T-helper 1 cell treated with Interleukin-12 subunit alpha and Interleukin-12 subunit beta and Interleukin-4 antibody, amounts not matched to agents 30 ng/mL and 1 ng/mL, for 36 hours (primary cell): Measurements from ENCODE around the gene CCL19. TPM values are rescaled to one million over a fixed set of nuclear protein-coding genes. Genes with fewer than 3 reads are reported as not detected.
"Not testable (repeated sequence)": the region's sequence is repeated elsewhere in the genome, so short reads cannot be mapped to it uniquely, and the experiment has no call there.

ENCODE experiments used
- intact Hi-C: fragments of 100-400 bp; cut with micrococcal nuclease; formaldehyde crosslinking; loops from one replicate; pipeline ENCODE4 v1.15.1; 2024
- total RNA-seq: library from RNA; stranded (reverse); gene quantifications from 2 replicates; pipeline ENCODE4 v1.2.3, GENCODE V29; 2022

CCL19 gene
- not detected in 2 replicates for total RNA-seq

GRCh38 chr9:34690983-34691935 lies at the start of gene CCL19:
Gene CCL19 (minus strand): TSS chr9:34691276. CDS start chr9:34691139, 137 bp downstream.
- intact Hi-C loops = no loop called here

GRCh38 chr9:34740176-34740575 lies 49.1 kb upstream of the CCL19 start:
- intact Hi-C loops = not testable (repeated sequence)

GRCh38 chr9:34737677-34738260 lies 46.7 kb upstream of the CCL19 start:
- intact Hi-C loops = no loop called here

GRCh38 chr9:34734720-34735119 lies 43.6 kb upstream of the CCL19 start:
- intact Hi-C loops = no loop called here

GRCh38 chr9:34732886-34733285 lies 41.8 kb upstream of the CCL19 start:
- intact Hi-C loops = no loop called here

GRCh38 chr9:34732478-34732877 lies 41.4 kb upstream of the CCL19 start:
- intact Hi-C loops = no loop called here

- intact Hi-C loops = no loop called here
Observed at GRCh38 chr9:34723141-34723540, 32.1 kb upstream of the CCL19 start.

- intact Hi-C loops = not testable (repeated sequence)
Observed at GRCh38 chr9:34719769-34720025, 28.6 kb upstream of the CCL19 start.

GRCh38 chr9:34719021-34719768 lies 28.1 kb upstream of the CCL19 start:
- intact Hi-C loops = no loop called here

- intact Hi-C loops = no loop called here
Observed at GRCh38 chr9:34717996-34718614, 27.0 kb upstream of the CCL19 start.

GRCh38 chr9:34716711-34717110 lies 25.6 kb upstream of the CCL19 start:
- intact Hi-C loops = no loop called here

- intact Hi-C loops = no loop called here
Observed at GRCh38 chr9:34715639-34716215, 24.7 kb upstream of the CCL19 start.

- intact Hi-C loops = no loop called here
Observed at GRCh38 chr9:34714007-34714406, 22.9 kb upstream of the CCL19 start.

GRCh38 chr9:34712140-34712539 lies 21.1 kb upstream of the CCL19 start:
- intact Hi-C loops = no loop called here

- intact Hi-C loops = no loop called here
Observed at GRCh38 chr9:34710023-34710422, 18.9 kb upstream of the CCL19 start, which contains the start of gene CCL21. Gene CCL21 (minus strand): TSS chr9:34710136. CDS start chr9:34710066, 70 bp downstream.

GRCh38 chr9:34709196-34709978 lies 18.3 kb upstream of the CCL19 start:
- intact Hi-C loops = loop anchor here (10.0 kb wide), 1 partner anchor 945 kb away; the partner anchor contains the start of genes CCDC107, RMRP and SIT1

GRCh38 chr9:34707130-34707529 lies 16.1 kb upstream of the CCL19 start:
- intact Hi-C loops = loop anchor here (10.0 kb wide), 1 partner anchor 948 kb away; the partner anchor contains the start of genes CCDC107, RMRP and SIT1

- intact Hi-C loops = loop anchor here (1.0 to 10.0 kb wide), 9 partner anchors 27 to 953 kb away; partner anchors contain the start of genes CCDC107, GALT, PIGO and RMRP
Observed at GRCh38 chr9:34701769-34702736, 11.0 kb upstream of the CCL19 start.
